Stimulated activated naive CD8-positive, alpha-beta T cell treated with anti-CD3 and anti-CD28 coated beads, Interleukin-15, Interleukin-2, amounts not matched to agents 100 ng/mL and 50 ng/mL, for 24 hours (primary cell): ENCODE measurements around the gene RRM2.
A peak's percentile ranks its signal among the peaks of the same experiment; 100 is the strongest.
"Not testable (repeated sequence)": the region's sequence is repeated elsewhere in the genome, so short reads cannot be mapped to it uniquely, and the experiment has no call there.

ENCODE experiments used
- H3K27ac Mint-ChIP-seq: one replicate; pipeline ENCODE4 v1.8.0; 2021; ENCODE audit warnings: mild to moderate bottlenecking, mixed read lengths
- H3K27me3 Mint-ChIP-seq: one replicate; pipeline ENCODE4 v1.8.0; 2021; ENCODE audit warnings: mixed read lengths
- H3K36me3 Mint-ChIP-seq: one replicate; pipeline ENCODE4 v1.8.0; 2021; ENCODE audit warnings: low read depth, mixed read lengths
- H3K4me1 Mint-ChIP-seq: one replicate; pipeline ENCODE4 v1.8.0; 2021; ENCODE audit warnings: low read depth, mixed read lengths
- H3K4me3 Mint-ChIP-seq: one replicate; pipeline ENCODE4 v1.8.0; 2021; ENCODE audit warnings: mild to moderate bottlenecking, mixed read lengths
- H3K9me3 Mint-ChIP-seq: one replicate; pipeline ENCODE4 v1.8.0; 2021; ENCODE audit warnings: mixed read lengths

The RRM2 gene

GRCh38 chr2:10147050-10147660, 24.6 kb downstream of the RRM2 start:
- not testable (repeated sequence) for H3K27me3 Mint-ChIP-seq, H3K9me3 Mint-ChIP-seq, H3K4me3 Mint-ChIP-seq, H3K27ac Mint-ChIP-seq, H3K4me1 Mint-ChIP-seq
- peaks cover 49% of the 10 kb centered on the region for H3K36me3 Mint-ChIP-seq

- Mint-ChIP-seq H3K27ac (no peak overlapping the region), H3K9me3 (no peaks in the 10 kb centered on the region), H3K27me3 (no peaks in the 10 kb centered on the region), H3K4me3 (no peak overlapping the region), H3K4me1 (peaks cover 4% of the 10 kb centered on the region), H3K36me3 (peaks cover 40% of the 10 kb centered on the region)
These were observed 25.7 kb downstream of the RRM2 start for GRCh38 chr2:10148268-10148667.

- Mint-ChIP-seq H3K36me3 (peaks cover 39% of the 10 kb centered on the region), H3K9me3 (no peaks in the 10 kb centered on the region), H3K27me3 (no peaks in the 10 kb centered on the region), H3K4me1 (peaks cover 4% of the 10 kb centered on the region), H3K27ac (no peak overlapping the region), H3K4me3 (no peak overlapping the region)
These were observed 27.1 kb downstream of the RRM2 start for GRCh38 chr2:10149635-10150034.

- Mint-ChIP-seq H3K27ac (peak overlapping the region; percentile 19), H3K4me1 (peaks cover 4% of the 10 kb centered on the region), H3K4me3 (no peak overlapping the region), H3K27me3 (no peaks in the 10 kb centered on the region), H3K9me3 (no peaks in the 10 kb centered on the region), H3K36me3 (peaks cover 45% of the 10 kb centered on the region)
These were observed 27.9 kb downstream of the RRM2 start for GRCh38 chr2:10150436-10150835.

- Mint-ChIP-seq H3K27me3 (no peaks in the 10 kb centered on the region), H3K4me3 (no peak overlapping the region)
These were observed 28.9 kb downstream of the RRM2 start for GRCh38 chr2:10151462-10151861.

GRCh38 chr2:10157293-10157692, 34.8 kb downstream of the RRM2 start:
- Mint-ChIP-seq H3K9me3 (no peaks in the 10 kb centered on the region), H3K36me3 (peaks cover 31% of the 10 kb centered on the region), H3K27ac (no peak overlapping the region), H3K4me3 (no peak overlapping the region), H3K27me3 (no peaks in the 10 kb centered on the region), H3K4me1 (no peaks in the 10 kb centered on the region)

More at GRCh38 chr2:10151462-10151861, 28.9 kb downstream of the RRM2 start:
- Mint-ChIP-seq H3K4me1 (peaks cover 4% of the 10 kb centered on the region), H3K27ac (no peak overlapping the region), H3K36me3 (peaks cover 45% of the 10 kb centered on the region), H3K9me3 (no peaks in the 10 kb centered on the region)

- H3K36me3 Mint-ChIP-seq = peaks cover 26% of the 10 kb centered on the region
- no peaks in the 10 kb centered on the region for H3K9me3 Mint-ChIP-seq
- no peaks in the 10 kb centered on the region for H3K27me3 Mint-ChIP-seq
- H3K27ac Mint-ChIP-seq = no peak overlapping the region
- no peak overlapping the region for H3K4me3 Mint-ChIP-seq
- no peaks in the 10 kb centered on the region for H3K4me1 Mint-ChIP-seq
These were observed 36.1 kb downstream of the RRM2 start for GRCh38 chr2:10158681-10159080.

GRCh38 chr2:10159086-10159485, 36.5 kb downstream of the RRM2 start:
- no peaks in the 10 kb centered on the region for H3K27me3 Mint-ChIP-seq
- no peak overlapping the region for H3K27ac Mint-ChIP-seq
- peaks cover 27% of the 10 kb centered on the region for H3K36me3 Mint-ChIP-seq
- H3K4me3 Mint-ChIP-seq = no peak overlapping the region
- H3K4me1 Mint-ChIP-seq = no peaks in the 10 kb centered on the region
- H3K9me3 Mint-ChIP-seq = no peaks in the 10 kb centered on the region

GRCh38 chr2:10159581-10160131, 37.1 kb downstream of the RRM2 start:
- Mint-ChIP-seq H3K4me3 (no peak overlapping the region), H3K4me1 (no peaks in the 10 kb centered on the region), H3K27me3 (no peaks in the 10 kb centered on the region), H3K9me3 (no peaks in the 10 kb centered on the region), H3K27ac (no peak overlapping the region), H3K36me3 (peaks cover 24% of the 10 kb centered on the region)

- Mint-ChIP-seq H3K27me3 (no peaks in the 10 kb centered on the region), H3K4me1 (no peaks in the 10 kb centered on the region), H3K9me3 (no peaks in the 10 kb centered on the region), H3K36me3 (peaks cover 23% of the 10 kb centered on the region), H3K27ac (no peak overlapping the region), H3K4me3 (no peak overlapping the region)
These were observed 37.8 kb downstream of the RRM2 start for GRCh38 chr2:10160203-10160955.

GRCh38 chr2:10161206-10161931, 38.8 kb downstream of the RRM2 start:
- H3K27me3 Mint-ChIP-seq = no peaks in the 10 kb centered on the region
- peaks cover 26% of the 10 kb centered on the region for H3K36me3 Mint-ChIP-seq
- no peaks in the 10 kb centered on the region for H3K9me3 Mint-ChIP-seq
- no peaks in the 10 kb centered on the region for H3K4me1 Mint-ChIP-seq
- no peak overlapping the region for H3K27ac Mint-ChIP-seq
- H3K4me3 Mint-ChIP-seq = no peak overlapping the region

- Mint-ChIP-seq H3K27me3 (no peaks in the 10 kb centered on the region), H3K4me3 (no peak overlapping the region), H3K4me1 (no peaks in the 10 kb centered on the region), H3K27ac (no peak overlapping the region), H3K9me3 (no peaks in the 10 kb centered on the region), H3K36me3 (peaks cover 26% of the 10 kb centered on the region)
These were observed 39.5 kb downstream of the RRM2 start for GRCh38 chr2:10161961-10162441.

- no peaks in the 10 kb centered on the region for H3K27me3 Mint-ChIP-seq
- no peak overlapping the region for H3K4me3 Mint-ChIP-seq
- H3K9me3 Mint-ChIP-seq = no peaks in the 10 kb centered on the region
- H3K27ac Mint-ChIP-seq = no peak overlapping the region
- peaks cover 23% of the 10 kb centered on the region for H3K36me3 Mint-ChIP-seq
- H3K4me1 Mint-ChIP-seq = no peaks in the 10 kb centered on the region
These were observed 40.3 kb downstream of the RRM2 start for GRCh38 chr2:10162586-10163497.
